Breast epithelium (tissue), 4 donors: ENCODE results near the gene NCKAP5. TPM values are rescaled to one million over a fixed set of nuclear protein-coding genes. Genes with fewer than 3 reads are reported as not detected.

Experiments used
- DNase-seq, 2 donors: peaks; one replicate each; pipeline ENCODE4 v3.0.0-alpha.2; 2019; ENCODE audit warnings: low spot score in 2 of 2
- H3K27ac ChIP-seq, 2 donors: fragments of 200-600 bp; sonication (generic) in 1 of 2; one replicate each; pipeline ENCODE4 v1.5.1; 2016 to 2019; ENCODE audit warnings: mild to moderate bottlenecking in 1 of 2
- H3K27me3 ChIP-seq, 2 donors: fragments of 200-600 bp; sonication (generic) in 1 of 2; one replicate each; pipeline versions ENCODE4 v1.5.1 to v1.6.0; 2017 to 2019; ENCODE audit warnings: control low read depth in 1 of 2, mild to moderate bottlenecking in 1 of 2
- H3K36me3 ChIP-seq: fragments of 200-600 bp; one replicate; pipeline ENCODE4 v1.5.1; 2019
- H3K4me1 ChIP-seq, 2 donors: fragments of 200-600 bp; sonication (generic); one replicate each; pipeline ENCODE4 v1.5.1; 2016 to 2019; ENCODE audit warnings: control low read depth in 1 of 2
- H3K4me3 ChIP-seq, 3 donors: fragments of 200-600 bp; sonication (generic); 1 replicate in 2 of 3; 2 replicates in 1 of 3; pipeline ENCODE4 v1.5.1; 2016 to 2019; ENCODE audit warnings: mild to moderate bottlenecking in 3 of 3, moderate library complexity in 2 of 3
- H3K9me3 ChIP-seq, 2 donors: fragments of 200-600 bp; sonication (generic) in 1 of 2; one replicate each; pipeline ENCODE4 v1.5.1; 2016 to 2019; ENCODE audit warnings: control low read depth in 1 of 2
- CTCF ChIP-seq, 3 donors: fragments of 450-650 bp; IDR thresholded peaks; one replicate each; pipeline ENCODE4 v1.5.1; 2016 to 2017; ENCODE audit warnings: antibody characterized with exemption in 3 of 3, mild to moderate bottlenecking in 3 of 3, moderate library complexity in 3 of 3
- POLR2A ChIP-seq: fragments of 450-650 bp; IDR thresholded peaks from one replicate; pipeline ENCODE4 v1.6.1; 2016; ENCODE audit warnings: antibody characterized with exemption, mild to moderate bottlenecking, moderate library complexity
- POLR2AphosphoS5 ChIP-seq, 3 donors: sonication (generic); formaldehyde crosslinking; IDR thresholded peaks; one replicate each; pipeline ENCODE4 v1.6.1; 2017; ENCODE audit warnings: antibody characterized with exemption in 3 of 3
- intact Hi-C: fragments of 100-400 bp; cut with DNase I; formaldehyde crosslinking; loops from one replicate; pipeline ENCODE4 v1.15.1; 2023; ENCODE audit warnings: low total_unique reads
- total RNA-seq, 3 donors: library from RNA; depleted of rRNA; stranded (reverse); fragments of >200 nt; gene quantifications; one replicate each; pipeline ENCODE4 v1.1.0, GENCODE V29; 2016

Gene NCKAP5
- total RNA-seq, 3 donors from 2014 or later: 1.1 to 10.5 (median 6.1) TPM

DNA sequence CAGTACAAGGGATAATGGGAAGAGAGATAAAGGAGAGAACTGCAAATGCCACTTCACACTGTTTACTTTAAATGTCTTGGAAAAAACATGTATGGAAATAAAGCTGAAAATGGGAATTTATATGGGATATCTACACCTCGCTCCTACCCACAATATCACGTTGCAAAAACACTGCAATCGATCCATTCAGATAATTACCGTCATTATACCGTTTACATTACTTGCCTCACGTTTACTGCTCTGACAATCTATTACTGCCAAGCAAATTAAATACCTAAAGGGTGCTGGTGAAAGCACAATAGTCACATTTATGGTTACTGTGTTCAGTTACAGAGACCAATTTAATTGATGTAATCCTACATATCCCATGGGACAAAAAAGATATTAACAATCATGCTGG is 683.6 kb downstream of the NCKAP5 start:
- peaks cover 0 to 11% of the 10 kb centered on the region in 2 donors for H3K9me3 ChIP-seq
- TF ChIP-seq POLR2AphosphoS5 (IDR thresholded peaks at IDR 0.05) (no peak), POLR2A (no peak), CTCF (IDR thresholded peaks at IDR 0.05) (no peak)
- intact Hi-C loops: no loop called here
- H3K4me3 ChIP-seq: no peak overlapping the region
- no peak for DNase-seq
- H3K36me3 ChIP-seq: no peaks in the 10 kb centered on the region
- no peak overlapping the region for H3K27ac ChIP-seq
- no peaks in the 10 kb centered on the region for H3K27me3 ChIP-seq
- no peaks in the 10 kb centered on the region for H3K4me1 ChIP-seq

DNA sequence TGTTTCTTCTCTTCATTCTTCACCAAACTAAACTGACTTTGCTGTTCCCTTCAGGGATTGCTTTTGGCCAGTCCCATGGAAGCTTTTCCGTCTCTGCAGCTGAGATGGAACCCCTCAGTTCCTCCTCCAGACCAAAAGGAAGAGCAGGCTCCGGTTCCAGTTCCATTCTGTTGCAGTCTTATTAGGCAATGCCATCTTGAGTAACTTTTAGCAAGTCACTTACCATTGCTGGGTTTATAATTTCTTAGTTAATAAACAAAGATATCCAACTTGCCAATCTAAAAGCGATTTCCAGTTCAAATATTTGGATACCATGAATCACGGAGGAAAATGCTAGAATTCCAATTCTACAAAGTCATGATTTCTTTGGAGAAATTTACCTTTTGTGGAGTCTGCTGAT is 684.0 kb downstream of the NCKAP5 start:
- TF ChIP-seq POLR2AphosphoS5 (IDR thresholded peaks at IDR 0.05) (no peak), CTCF (IDR thresholded peaks at IDR 0.05) (no peak), POLR2A (no peak)
- no peaks in the 10 kb centered on the region for H3K4me1 ChIP-seq
- no peak overlapping the region for H3K4me3 ChIP-seq
- H3K27me3 ChIP-seq: no peaks in the 10 kb centered on the region
- peaks cover 0 to 11% of the 10 kb centered on the region in 2 donors for H3K9me3 ChIP-seq
- no peaks in the 10 kb centered on the region for H3K36me3 ChIP-seq
- no peak for DNase-seq
- H3K27ac ChIP-seq: no peak overlapping the region
- intact Hi-C loops: no loop called here

DNA sequence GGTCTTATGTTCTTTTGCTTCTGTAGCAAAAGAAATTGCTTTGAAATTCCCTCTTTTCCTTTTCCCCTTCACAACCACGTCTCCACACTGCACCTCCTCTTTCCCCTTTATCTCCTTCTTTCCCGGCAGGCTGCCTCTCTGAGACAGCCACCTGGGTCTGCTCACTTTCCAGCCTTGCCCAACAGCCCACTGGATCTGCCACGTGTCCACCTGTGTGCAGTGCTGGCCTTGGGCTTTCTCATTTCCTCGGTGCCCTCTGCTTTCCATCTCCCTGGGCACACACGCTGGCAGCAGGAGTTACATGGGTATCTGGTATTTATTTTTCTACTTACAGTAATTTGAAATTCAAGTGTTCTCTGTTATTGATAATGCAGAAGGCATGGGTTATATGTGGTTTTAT is 684.8 kb downstream of the NCKAP5 start:
- TF ChIP-seq POLR2A (no peak), POLR2AphosphoS5 (IDR thresholded peaks at IDR 0.05) (no peak)
- no peak for DNase-seq
- intact Hi-C loops: no loop called here

DNA sequence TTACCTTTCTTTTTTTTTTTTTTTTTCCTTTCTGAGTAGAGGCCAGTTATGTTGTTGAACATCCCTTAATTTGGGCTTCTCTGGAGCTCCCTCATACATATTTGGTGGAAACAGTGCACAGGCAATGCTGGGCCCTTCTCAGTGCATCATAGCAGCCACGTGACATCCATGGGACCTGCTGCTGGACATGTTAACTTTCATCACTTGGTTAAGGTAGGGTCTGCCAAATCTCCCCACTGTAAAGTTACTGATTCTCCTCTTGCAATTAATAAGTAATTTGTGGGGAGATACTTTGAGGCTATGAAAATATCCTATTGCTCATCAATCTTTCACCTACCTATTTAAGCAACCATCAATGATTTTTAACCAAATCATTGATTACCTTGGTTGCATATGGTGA is 686.7 kb downstream of the NCKAP5 start:
- Histone ChIP-seq H3K27me3 (no peaks in the 10 kb centered on the region), H3K9me3 (peaks cover 0 to 5% of the 10 kb centered on the region in 2 donors), H3K27ac (no peak overlapping the region), H3K36me3 (no peaks in the 10 kb centered on the region), H3K4me3 (no peak overlapping the region), H3K4me1 (no peaks in the 10 kb centered on the region)
- TF ChIP-seq POLR2AphosphoS5 (IDR thresholded peaks at IDR 0.05) (no peak), CTCF (IDR thresholded peaks at IDR 0.05) (no peak), POLR2A (no peak)
- DNase-seq: no peak
- intact Hi-C loops: no loop called here

More for the DNA sequence above, 684.8 kb downstream of the NCKAP5 start:
- H3K4me3 ChIP-seq: no peak overlapping the region
- H3K27me3 ChIP-seq: no peaks in the 10 kb centered on the region
- H3K27ac ChIP-seq: no peak overlapping the region
- H3K4me1 ChIP-seq: no peaks in the 10 kb centered on the region
- H3K36me3 ChIP-seq: no peaks in the 10 kb centered on the region
- peaks cover 0 to 11% of the 10 kb centered on the region in 2 donors for H3K9me3 ChIP-seq

GRCh38 chr2:132877923-132878322 is 690.3 kb downstream of the NCKAP5 start:
- TF ChIP-seq POLR2AphosphoS5 (IDR thresholded peaks at IDR 0.05): no peak
- no peak for TF ChIP-seq POLR2A
- no peak for TF ChIP-seq CTCF (IDR thresholded peaks at IDR 0.05)
- intact Hi-C loops: no loop called here

More at GRCh38 chr2:132877923-132878322, 690.3 kb downstream of the NCKAP5 start:
- Histone ChIP-seq H3K36me3 (no peaks in the 10 kb centered on the region), H3K27me3 (no peaks in the 10 kb centered on the region), H3K4me1 (no peaks in the 10 kb centered on the region), H3K27ac (no peak overlapping the region), H3K4me3 (no peak overlapping the region), H3K9me3 (no peaks in the 10 kb centered on the region)
- DNase-seq: no peak
